GM06990 (cell line): Measurements from ENCODE around the gene KBTBD3.
A peak's percentile ranks its signal among the peaks of the same experiment; 100 is the strongest.

ENCODE experiments used
- DNase-seq: peaks from one replicate; pipeline ENCODE4 v3.0.0-alpha.2; 2011; ENCODE audit not compliant: insufficient read length; ENCODE audit errors: extremely low read depth
- H3K27me3 ChIP-seq: replicated peaks from 2 replicates; pipeline ENCODE4 v1.6.0; 2011; ENCODE audit warnings: low read length; ENCODE audit not compliant: control insufficient read depth, insufficient read depth
- H3K36me3 ChIP-seq: 2 replicates; pipeline ENCODE4 v1.5.1; 2011; ENCODE audit warnings: low read length; ENCODE audit not compliant: control insufficient read depth, insufficient read depth
- H3K4me3 ChIP-seq: replicated peaks from 2 replicates; pipeline ENCODE4 v1.5.1; 2011; ENCODE audit warnings: low read depth, mild to moderate bottlenecking, control low read depth, low read length
- CTCF ChIP-seq: IDR thresholded peaks from 2 replicates; pipeline ENCODE4 v1.5.1; 2011; ENCODE audit warnings: low read length, control low read depth, mild to moderate bottlenecking, inconsistent platforms; ENCODE audit not compliant: insufficient read depth, poor library complexity, severe bottlenecking

The KBTBD3 gene

GRCh38 chr11:106086850-106087249 lies 9.7 kb upstream of the KBTBD3 start:
- TF ChIP-seq CTCF, result no peak
- Histone ChIP-seq H3K27me3 (no peaks in the 10 kb centered on the region), H3K36me3 (no peaks in the 10 kb centered on the region), H3K4me3 (no peak overlapping the region)
- no peak for DNase-seq

- no peak for DNase-seq
- no peaks in the 10 kb centered on the region for H3K36me3 ChIP-seq
- H3K27me3 ChIP-seq, result no peaks in the 10 kb centered on the region
- TF ChIP-seq CTCF, result no peak
- no peak overlapping the region for H3K4me3 ChIP-seq
Measured at GRCh38 chr11:106086135-106086534, 9.0 kb upstream of the KBTBD3 start.

GRCh38 chr11:106082096-106082495 lies 4.9 kb upstream of the KBTBD3 start:
- H3K4me3 ChIP-seq, result no peak overlapping the region
- no peaks in the 10 kb centered on the region for H3K27me3 ChIP-seq
- H3K36me3 ChIP-seq, result no peaks in the 10 kb centered on the region
- DNase-seq, result no peak
- no peak for TF ChIP-seq CTCF

DNA sequence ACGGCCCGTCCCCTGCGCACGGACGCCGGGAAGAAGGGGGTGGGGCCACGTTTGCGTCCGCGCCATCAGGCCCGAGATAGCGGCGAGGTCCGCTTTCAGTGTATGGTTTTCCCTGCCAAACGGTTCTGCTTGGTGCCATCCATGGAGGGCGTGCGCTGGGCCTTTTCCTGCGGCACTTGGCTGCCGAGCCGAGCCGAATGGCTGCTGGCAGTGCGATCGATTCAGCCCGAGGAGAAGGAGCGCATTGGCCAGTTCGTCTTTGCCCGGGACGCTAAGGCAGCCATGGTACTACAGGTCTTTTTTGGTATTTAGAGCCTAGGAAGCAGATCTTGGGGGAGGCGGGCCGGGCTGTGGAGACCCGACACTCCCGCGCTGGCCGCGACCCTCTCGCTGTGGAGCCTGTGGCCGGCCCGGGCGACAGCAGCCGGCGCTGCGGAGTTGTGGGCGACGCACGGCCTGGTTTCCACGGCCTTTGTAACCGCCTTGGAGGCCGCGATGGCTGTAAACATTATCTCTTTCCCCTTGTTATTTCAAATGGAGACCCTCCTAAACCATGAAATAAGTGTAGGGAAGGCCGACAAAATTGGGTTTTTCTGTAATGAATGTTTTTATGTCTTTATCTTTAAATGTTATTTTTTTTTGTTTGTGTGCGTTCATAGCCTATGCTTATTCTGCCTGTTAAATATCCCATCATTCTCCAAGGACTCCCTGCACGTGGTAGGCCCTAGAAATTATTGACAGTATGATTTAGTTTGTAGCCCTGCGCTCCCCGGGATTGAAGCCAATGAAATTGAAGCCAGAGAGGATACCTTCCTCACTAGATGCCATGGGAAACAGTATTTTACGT lies 685 bp upstream of the KBTBD3 start, which contains the start of gene AASDHPPT:
AASDHPPT (plus strand) TSS at position 54 of the 847 bp plus-strand sequence; CDS start at position 103, 49 bp downstream.
- no peak for TF ChIP-seq CTCF
- DNase-seq, result no peak
- no peaks in the 10 kb centered on the region for H3K36me3 ChIP-seq
- H3K27me3 ChIP-seq, result no peaks in the 10 kb centered on the region
- peak within 1 kb of the TSS; percentile 86 for H3K4me3 ChIP-seq

GRCh38 chr11:106076171-106076918 lies 802 bp downstream of the KBTBD3 start:
- TF ChIP-seq CTCF, result no peak
- no peak for DNase-seq
- Histone ChIP-seq H3K27me3 (no peaks in the 10 kb centered on the region), H3K36me3 (no peaks in the 10 kb centered on the region), H3K4me3 (peak overlapping the region; percentile 86)
